NCI-H1417 treated with DMSO at 0.1 percent for 48 hours (cell line): ENCODE measurements around the gene PCSK2.

Experiments
- DNase-seq: peaks from one replicate; lab custom pipeline; 2025; lab: John Stamatoyannopoulos, UW

Gene PCSK2

DNA sequence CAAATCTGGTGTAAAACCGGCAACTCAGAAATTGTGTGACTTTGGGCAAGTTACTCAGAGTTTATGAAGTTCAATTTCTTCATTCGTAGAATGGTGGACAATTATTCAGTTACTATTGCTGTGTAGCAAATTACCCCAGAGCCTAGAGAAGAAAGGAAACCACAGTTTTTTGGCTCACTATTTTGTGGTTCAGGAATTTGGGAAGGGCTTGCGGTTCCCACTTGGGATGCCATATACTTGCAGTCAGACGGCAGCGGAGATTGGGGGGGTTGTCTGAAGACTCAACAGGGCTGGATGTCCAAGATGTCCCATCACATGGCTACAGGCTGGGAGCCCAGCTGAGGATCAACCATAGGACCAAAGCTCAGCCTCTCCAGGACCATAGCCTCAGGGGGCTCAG, 108.1 kb downstream of the PCSK2 start:
- DNase-seq: no peak

DNA sequence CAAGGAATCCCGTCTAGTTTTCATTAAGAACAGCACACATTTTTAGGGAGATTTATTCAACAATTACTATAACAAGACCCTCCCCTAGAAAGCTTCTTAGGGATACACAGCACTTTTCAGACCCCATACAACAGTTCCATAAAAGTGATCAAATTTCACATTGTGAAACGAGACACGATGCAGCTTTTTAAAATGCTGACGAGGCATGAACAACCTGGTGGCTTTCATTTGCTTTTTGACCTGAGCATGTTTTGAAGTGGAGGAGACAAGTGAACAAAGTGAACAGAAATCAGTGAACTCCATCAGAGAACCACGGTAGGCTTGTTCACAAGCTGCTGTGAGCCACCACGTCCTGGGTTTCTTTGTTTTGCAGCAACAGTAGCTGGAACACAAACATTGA, 112.2 kb downstream of the PCSK2 start:
- DNase-seq: no peak

DNA sequence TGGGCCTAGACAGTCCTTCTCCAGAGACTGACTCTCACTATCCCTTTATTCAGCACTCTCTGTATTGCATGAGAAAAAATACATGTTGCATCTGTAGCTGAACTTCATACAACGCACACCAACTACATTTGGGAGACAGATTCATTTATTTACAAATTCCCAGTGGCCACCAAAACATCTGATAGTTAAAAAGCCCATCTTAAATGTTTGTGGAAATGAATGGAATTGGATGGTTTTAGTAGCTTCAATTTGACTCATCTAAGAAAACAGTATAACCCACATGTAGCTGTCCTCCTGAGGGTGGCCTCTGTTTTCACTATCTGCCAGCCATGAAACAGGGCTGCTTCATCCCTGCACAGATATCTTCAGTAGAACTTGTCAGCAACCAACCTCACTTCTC, 116.3 kb downstream of the PCSK2 start:
- no peak for DNase-seq

DNA sequence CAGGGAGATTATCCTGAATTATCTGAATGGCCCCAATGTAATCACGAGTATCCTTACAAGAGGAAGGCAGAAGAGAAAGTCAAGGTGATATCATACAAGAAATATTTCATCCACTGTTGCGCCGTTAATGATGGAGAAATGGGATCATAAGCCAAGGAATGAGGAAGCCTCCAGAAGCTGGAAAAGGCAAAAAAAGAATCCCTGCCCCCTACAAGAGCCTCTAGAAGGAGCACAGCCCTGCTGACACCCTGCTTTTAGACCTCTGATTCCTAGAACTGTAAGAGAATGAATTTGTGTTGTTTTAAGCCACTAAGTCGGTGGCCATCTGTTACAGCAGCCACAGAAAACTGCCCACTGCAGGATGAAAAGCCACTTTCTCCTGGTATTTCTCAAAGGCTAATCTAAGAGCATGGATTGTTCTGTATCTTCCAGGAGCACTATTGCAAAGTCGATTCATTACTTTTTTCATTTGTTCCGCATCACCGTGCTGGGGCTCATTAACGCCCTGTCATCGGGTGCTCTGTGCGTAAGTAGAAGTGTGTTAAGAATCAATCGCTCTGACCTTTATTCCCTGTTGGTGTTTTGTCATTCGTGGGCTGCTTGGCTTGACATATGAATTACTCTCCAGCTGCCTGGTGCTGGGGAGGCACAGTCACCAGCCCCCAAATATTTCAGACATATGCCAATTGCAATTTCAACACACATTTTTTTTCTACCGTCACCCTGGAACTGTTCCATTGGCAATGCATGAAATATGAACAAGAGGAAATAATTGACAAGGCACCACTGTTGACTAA, 117.0 kb downstream of the PCSK2 start:
- no peak for DNase-seq

DNA sequence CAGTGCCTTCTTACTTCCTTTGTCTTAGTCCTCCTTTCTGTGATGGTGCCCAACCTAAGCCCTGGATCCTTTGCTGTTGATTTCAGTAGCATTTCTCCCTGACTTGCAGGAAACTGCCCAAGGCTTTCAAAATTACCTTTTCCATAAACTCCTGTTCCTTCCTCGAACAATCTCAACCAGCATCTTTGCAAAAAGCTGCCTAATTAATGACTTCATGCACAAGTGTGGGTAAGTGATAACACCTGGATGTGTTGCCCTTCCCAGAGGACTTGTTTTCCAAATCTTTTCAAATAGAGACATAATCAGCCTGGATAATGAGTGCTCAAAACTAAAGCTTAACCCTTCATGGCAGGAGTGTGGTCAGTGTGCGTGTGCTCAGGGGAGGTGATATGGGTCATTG, 118.0 kb downstream of the PCSK2 start:
- no peak for DNase-seq

DNA sequence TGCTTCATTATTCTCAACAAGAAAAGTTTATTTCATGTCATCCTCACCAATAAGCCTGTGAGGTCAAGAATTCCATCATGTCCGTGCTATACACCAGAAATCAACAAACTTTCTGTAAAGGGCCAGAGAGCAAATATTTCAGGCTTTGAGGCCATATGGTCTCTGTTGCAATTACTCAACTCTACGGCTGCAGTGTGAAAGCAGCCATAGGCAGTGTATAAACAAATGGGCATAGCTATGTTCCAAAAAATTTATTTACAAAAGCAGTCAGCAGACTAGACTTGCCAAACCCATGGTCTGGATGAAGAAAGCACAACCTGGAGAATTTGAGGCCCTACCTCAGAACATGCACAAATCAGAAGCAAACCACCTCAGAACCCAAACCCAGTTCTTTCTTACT, 118.5 kb downstream of the PCSK2 start:
- no peak for DNase-seq

DNA sequence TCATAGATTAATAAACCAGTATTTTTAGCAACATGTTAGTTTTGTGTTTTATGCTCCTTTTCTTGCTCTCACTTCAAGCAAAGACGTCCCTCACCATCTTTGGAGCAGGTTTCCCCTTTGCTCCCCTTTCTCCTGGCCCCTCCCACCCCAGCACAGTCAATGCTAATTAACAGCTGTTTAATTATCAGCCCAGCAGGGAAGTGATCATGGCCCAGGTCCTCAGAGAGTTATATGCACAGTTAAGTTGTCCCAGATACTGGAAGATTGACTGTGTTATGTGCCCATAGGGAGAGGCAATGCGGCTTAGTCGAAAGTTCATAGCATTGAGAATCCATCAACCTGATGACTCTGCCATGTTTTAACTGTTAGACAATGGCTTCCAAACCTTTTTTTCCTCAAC, 123.5 kb downstream of the PCSK2 start:
- no peak for DNase-seq

DNA sequence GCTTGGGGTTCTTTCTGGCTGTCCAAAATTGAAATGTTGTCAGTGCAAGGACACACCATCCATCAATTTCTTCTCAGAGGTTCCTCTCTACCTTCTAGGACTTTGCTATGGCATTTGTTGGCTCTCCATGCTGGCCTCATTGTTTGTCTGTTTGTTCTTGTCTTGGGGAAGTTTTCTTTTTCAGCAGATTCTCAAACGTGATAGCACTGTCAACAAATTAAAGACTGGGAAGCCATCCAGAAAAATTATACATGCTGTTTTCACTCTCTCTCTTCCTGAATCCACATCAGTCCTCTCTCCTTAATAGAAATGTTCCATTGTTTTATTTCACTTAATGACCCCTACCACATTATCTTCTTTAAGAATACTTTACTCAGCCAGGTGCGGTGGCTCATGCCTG, 130.4 kb downstream of the PCSK2 start:
- no peak for DNase-seq

DNA sequence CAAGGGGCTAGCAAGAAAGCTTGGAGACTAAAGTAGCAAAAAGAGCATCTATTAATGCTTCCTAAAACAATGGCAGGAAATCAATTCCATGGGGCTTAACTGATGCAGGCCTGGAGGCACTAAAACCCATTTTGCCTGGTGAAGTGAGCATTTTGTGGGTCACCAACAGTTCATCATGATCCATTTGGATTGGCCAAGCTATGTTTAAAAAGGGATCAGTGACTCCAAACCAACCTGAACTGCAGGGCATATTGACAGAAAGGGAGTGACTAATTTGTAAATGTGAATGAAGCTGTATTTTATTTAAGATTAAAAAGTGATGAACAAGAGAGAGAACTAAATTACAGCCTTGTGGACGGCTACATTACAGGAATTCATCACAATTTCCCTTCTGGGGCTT, 132.0 kb downstream of the PCSK2 start:
- no peak for DNase-seq

DNA sequence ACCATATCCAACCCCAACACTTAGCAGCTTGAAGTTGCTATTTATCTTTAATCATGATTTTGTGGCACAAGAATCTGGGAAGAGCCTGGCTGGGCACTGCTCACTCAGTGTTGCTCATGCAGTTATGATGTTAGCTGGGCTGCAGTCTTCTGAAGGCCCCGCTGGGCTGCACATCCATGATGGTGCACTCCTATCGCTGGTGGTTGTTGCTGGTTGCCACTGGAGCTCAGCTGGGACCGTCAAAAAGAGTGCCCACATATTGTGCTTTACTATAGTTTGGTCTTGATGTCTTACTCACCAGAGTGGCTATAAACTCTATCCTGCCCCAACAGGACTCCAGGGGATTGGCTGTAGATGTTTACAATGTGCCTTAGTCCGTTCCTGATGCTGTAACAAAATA, 137.8 kb downstream of the PCSK2 start:
- DNase-seq: no peak

DNA sequence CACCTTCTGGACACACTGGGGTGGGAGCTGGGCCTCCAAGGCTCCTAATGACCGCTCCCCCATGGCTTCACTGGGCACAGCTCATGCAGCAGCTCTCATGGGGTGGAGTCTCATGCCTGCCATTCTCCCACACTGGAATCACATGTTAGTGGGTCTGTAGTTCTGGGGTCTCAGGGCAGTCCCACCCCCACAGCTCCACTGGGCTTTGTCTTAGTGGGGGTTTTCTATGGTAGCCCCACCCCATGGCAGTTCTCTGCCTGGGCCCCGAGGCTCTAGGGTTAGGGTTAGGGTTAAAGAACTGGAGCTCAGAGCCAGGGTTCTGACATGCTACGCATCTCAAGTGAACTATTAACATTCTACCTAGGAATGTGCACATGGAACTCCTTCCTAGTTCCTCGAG, 139.0 kb downstream of the PCSK2 start:
- no peak for DNase-seq

DNA sequence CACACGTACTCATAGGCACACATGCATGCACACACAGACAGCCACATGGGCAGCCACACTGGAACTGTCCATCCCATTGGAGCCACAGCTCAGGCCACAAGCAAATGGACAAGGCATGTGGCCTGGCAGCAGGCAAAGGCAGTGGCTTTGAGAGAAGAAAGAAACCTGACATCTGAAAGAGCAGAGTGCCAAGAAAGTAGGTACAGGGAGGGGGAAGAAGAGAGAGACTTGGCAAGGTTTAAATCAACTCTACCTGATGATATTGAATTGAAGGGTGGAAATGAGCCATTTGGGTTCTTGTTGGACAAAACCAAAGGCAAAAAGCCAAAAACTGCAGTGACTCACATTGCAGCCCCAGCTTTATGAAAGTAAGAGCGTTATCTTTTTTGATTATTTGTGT, 142.7 kb downstream of the PCSK2 start:
- no peak for DNase-seq

DNA sequence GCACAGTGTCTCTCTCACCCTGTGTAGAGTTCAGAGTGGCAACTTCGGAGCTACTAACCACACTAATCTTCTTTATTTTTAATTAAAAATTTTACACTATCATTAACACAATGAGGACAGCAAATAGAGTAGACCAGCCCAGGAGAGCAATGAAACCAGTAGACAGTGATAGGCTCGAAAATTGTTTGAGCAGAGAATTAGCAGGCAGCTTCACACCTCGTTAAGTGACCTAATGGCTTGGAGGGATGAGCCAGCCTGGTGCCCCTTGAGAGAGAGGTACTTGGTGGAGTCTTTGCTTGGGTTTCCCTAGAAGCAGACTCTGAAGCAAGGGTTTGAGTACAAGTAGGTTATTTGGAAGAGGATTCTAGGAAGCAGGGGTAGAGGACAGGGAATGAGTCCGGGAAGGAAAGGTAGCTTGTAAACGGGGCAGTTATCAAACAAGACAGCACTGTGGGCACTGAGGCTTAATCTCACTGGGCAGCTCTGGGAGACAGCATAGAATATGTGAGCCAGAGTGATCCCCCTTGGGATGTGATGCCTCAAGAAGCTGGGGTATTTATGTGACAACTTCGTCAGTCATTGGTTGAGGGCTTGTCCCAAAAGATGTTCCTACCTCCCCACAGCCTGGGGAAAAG, 146.1 kb downstream of the PCSK2 start:
- no peak for DNase-seq

DNA sequence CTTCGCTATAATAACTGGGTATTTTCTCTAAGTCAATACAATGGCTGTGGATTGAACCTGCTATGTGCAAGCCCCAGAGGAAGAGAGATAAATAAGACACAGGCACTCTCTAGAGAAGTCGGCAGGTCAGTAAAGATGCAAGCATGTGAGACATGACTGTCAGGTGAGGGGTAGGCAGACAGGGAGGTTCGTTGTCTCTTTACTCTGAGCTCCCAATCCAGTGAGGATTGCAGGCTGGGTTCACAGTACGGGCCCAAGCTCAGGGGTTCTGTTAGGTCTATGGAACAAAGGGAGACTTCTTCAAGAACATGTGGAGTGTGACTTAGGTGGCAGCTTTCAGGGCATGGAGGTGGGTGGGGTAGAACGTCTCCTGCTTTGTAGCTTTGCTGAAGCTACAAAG, 147.2 kb downstream of the PCSK2 start:
- no peak for DNase-seq

DNA sequence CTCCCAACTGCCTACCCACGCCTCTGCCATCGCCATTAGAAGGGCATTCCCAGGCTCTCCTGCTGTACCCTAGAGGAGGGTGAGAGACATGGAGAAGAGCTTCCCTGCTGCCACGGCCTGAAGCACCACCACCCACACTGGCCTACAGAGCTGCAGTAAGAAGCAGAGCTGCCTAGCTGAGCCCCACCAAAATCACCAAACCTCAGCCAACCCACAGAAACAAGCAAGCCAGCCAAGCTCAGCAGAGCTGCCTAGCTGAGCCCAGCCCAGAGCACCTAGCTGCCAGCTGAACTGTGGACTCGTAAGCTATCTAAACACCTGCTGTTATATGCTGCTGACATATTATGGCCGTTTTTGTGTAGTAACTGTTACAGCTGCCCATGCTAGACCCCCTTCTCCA, 149.2 kb downstream of the PCSK2 start:
- no peak for DNase-seq

DNA sequence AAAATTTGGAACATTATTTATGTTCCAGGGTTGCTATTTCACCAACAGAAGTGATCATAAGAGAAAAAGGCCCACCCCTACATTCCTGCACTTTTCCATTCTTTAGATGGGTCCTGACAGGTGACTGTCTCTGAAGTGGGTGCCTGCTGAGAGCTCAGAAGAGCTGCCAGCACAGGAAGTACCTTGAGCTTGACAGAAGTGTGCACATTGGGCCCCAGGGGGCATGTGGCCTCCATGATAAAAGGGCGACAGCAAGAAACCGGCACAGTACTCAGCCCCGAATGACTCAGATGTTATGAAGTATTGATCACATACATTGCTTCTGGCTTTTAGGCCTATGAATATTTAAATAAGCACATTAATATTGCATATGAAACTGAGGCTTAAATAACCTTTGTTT, 150.4 kb downstream of the PCSK2 start:
- DNase-seq: no peak

DNA sequence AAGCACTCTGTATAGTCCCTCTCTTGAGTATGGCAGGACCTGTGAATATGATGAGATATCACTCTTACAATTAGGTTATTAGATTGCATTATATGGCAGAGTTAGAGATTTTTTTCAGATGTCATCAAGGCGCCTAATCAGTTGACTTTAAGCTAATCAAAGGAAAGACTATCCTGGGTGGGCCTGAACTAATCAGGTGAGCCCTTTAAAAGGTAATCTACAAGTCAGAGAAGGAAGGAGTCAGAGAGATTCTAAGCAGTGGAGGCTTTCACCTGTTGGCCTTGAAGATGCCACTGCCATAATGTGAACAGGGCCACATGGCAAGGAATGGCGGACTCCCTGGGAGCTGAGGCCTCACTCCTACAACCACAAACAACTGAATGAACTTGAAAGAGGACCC, 152.8 kb downstream of the PCSK2 start:
- no peak for DNase-seq

DNA sequence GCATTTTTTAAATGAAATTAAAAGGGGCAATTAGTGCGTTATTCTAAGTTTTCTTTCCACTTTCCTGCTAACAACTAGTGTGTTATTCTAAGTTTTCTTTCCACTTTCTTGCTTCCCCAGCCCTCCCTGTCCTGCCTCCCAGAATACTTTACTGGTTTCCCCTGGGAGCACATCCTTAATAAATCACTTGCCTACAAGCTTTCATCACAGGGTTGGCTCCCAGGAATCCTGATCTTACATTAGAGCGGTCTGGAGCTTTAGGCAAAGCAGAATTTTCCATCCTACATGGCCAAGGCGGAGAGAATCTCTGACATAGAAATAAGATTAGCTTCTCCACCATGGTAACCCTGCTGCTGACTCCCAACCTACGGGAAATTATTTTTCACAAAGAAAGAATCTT, 154.0 kb downstream of the PCSK2 start:
- DNase-seq: no peak

DNA sequence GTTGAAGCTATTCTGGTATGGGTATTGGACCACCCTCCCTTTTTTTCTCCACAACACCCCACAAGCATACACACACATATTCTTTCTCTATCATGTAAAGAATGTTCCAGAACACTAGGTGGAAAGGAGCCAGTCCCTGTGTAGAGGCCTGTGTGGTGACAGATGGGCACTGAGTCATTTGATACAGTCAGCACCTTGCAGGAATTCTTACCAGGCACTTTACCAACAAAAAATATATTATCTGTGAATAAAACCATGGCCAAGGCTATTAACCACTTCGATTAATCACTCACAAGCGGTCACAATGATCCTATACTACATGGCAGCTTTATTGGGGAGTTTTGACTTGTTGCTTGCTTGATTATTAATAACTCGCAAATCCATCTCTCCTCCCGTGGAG, 154.9 kb downstream of the PCSK2 start:
- DNase-seq: no peak

DNA sequence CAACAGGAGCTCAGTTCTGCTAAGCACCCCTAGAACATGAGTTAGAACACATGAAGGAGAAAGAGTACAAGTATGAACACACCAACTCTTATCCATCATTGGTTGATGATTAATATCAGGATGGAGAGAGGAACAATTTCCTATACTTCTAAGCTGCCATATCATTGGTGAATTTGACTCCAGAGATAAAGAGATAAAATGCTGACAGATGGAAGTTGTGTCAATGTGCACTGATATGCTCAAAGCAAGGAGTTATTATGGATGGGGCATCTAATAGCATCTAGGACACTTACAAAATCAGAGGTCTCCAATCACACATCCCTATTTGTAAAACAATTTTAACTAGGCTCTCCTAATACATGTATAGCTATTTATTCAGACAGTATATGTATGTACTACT, 159.0 kb downstream of the PCSK2 start:
- no peak for DNase-seq

DNA sequence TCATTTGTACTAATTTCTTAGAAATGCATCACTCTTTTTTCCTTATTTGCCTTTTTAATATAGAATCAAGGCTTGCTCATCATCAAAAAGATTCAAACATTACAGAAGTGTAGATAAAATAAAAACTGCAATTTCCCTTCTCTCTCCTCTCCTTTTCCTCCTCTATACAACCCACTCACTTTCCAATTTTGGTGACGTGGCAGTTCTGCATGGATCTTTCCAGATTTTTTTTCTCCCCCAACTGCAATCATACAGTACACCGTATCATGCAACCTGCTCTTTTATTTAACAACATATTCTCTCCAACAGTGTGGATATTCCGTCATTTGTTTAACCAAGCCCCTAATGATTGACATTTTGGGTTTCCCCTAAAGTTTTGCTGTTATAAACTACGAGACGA, 163.8 kb downstream of the PCSK2 start:
- no peak for DNase-seq

DNA sequence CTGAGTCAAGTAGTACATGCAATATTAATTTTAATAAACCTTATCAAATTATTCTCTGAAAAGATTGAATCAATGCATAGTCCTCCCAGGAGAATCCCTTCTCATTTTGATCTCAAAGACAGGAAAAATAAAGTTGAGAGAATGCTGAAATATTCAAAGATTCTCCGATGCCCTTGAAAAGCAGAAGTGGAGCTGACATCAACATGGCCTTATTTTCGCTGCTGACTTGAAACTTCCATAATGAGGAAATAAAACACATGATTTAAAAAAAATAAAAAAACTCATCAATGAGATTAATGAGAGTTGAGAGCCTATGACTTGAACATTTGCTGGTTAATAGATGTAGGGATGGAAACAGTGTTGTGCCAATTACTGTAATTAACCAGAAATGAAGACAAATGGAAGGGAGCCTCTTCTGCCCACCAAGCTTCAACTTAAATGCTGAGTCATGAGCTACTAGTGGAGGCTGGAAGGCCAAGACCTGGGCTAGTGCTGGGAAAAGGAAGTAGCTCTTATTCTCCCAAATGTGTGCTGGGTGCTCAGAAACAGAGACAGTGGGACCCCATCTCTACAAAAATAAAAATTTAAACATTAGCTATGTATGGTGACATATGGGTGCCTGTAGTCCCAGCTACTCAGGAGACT, 164.4 kb downstream of the PCSK2 start:
- no peak for DNase-seq

DNA sequence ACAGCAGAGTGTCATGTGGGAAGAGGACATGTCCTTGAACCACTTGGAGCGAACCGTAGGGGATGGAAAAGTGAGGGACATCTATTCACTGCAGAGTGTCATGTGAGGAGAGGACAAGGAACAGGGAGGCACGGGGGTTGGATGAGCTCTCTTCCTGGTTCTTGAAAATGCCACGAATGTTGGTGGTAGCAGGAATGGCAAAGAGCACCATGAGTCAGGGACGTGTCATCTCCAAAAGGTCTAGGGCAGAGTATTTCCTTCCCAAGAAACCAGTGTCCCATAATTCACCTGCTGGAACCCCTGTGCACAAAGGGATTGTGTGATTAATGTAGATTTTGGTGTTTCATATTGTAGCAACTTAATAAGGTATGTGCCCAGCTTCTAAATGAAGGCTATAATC, 167.6 kb downstream of the PCSK2 start:
- DNase-seq: no peak

DNA sequence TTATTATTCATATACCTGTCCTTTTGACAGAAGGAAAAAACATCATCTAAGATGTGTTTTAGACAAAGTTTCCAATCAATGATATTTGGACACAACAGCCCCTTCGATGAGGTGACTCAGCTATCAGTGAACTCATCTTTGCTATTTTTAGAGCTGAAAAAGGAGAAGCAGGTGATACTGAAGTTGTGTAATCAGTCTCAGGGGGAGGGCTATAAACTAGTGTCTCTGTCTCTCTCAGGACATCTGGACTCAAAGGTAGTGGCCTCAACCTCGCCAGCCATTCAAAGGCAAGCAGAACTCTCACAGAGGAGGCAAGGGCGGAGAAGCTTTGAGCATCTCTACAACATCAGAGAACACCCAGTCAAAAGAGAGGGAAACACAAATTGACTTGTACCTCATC, 168.9 kb downstream of the PCSK2 start:
- DNase-seq: no peak
